LoVo (cell line): Measurements from ENCODE around the gene TFG.
A peak's percentile ranks its signal among the peaks of the same experiment; 100 is the strongest.

Experiments used
- DNase-seq: peaks from one replicate; pipeline ENCODE4 v3.0.0-alpha.2; 2016; ENCODE audit warnings: low spot score

The TFG gene

DNA sequence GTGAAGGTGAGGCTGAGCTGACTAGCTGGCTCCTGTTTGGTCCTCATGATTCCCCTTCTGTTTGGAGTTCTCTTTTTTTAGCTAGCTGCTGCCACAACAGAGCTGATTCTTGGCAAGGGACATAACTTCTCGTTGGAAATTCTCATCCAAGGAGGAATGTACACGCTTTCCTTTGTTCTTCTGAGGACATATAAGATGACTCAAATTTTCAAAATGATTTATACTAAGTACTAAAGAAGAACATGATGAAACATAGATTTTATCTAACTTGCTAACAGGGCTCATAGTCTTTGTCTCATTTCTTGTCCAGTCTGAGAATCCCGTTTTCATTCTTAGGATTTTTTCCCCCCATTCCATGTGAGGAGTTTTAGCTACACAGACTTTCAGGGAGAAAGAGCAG lies 2.9 kb upstream of the TFG start:
- DNase-seq = no peak

DNA sequence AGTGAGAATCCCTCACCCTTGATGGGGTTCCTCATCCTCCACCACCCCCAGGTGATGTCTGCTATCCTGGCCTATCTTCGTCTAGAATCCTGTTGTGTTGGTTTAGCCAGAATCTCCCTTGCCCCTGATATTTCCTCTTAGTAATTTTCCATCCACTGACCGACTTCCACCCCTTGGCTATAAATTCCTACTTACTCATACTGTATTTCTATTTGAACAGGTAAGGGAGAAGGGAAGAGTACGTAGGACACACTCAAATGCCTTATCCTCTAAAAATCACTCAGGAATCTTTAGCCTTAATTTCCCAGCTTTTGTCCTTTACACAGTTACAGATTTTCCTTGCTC lies 678 bp upstream of the TFG start:
- peak; percentile 19 for DNase-seq

DNA sequence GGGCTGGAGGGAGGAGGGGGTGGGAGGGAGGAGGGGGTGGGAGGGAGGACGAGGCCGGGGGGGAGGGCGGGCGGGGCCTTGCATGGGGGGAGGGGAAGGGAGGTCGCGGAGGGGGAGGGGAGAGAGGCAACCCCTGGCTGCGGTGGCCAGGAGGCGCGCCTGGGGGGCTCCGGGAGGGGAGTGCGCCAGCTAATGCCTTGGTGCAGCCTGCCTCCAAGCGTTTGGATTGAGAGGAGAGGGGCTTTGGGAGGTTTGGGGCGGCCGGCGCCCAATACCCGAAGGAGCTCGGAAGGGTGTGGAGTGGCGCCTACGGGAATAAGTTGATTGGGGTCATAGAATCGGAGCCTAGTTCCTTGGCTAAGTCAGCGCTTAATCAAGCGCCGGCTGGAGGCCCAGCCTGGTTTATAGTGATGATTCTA lies 557 bp downstream of the TFG start:
- peak; percentile 20 for DNase-seq

DNA sequence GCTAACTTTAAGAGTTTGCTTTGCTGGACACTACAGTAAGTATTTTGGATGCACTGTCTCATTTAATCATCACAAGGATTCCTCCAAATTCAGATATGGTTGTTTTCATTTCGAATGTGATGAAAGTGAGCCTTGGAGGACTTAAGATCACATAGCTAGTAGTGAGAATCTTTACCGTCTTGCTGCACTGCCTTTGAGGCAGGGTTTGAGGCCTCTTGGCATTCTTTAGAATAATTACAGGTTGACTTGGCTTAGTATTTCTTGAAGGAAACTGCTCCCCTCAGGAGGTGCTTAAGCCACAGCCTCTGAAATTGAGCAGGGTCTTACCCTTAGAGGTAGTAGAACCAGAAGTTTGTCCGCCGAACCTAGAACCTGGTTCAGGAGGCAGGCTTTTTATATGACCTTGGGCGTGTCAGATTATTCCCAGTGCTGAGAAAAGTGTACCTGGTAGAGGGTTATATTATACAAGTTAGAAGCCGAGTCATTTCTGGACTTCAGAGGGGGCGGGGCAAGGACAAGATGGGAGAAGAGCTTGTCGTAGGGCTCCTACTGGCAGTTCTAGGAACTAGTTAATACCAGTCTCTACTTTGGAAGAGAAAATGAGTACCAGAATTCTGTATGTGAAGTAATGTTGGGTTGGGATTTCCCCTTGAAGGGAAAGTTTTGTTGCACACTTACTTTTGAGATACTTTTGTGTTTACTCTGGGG lies 1.1 kb downstream of the TFG start:
- peak; percentile 63 for DNase-seq

DNA sequence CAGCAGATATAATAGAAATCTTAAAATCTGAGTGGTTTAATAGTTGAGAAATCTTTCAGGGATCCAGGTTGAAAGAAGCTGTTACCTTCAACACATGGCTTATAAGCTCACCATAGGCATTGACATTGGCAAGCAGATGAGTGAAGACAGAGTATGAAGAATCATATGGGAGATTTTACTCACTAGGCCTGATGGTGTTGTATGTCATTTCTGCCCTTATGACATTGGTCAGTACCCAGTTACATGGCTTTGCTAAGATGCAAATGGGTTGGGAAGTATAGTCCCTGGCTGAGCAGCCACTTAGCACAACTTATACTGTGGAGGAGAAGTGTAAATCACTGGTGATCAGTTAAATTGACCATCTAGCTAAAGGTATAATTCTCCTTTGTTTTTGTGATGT lies 5.9 kb downstream of the TFG start:
- DNase-seq = no peak

DNA sequence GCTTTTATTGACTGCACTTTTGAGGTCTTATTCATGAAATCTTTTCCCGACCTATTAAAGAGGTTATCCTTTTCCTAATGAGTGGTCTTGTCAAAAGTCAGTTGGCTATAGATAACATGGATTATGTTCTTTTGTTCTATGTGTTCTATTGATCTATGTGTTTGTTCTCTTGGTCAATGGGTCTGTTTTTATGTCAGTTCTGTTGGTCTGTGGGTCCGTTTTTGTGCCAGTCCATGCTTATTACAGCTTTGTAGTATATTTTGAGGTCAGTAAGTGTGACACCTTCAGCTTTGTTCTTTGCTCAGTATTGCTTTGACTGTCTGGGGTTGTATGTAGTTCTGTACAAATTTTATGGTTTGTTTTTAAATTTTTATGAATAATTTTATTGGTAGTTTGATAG lies 7.8 kb downstream of the TFG start:
- DNase-seq = no peak

DNA sequence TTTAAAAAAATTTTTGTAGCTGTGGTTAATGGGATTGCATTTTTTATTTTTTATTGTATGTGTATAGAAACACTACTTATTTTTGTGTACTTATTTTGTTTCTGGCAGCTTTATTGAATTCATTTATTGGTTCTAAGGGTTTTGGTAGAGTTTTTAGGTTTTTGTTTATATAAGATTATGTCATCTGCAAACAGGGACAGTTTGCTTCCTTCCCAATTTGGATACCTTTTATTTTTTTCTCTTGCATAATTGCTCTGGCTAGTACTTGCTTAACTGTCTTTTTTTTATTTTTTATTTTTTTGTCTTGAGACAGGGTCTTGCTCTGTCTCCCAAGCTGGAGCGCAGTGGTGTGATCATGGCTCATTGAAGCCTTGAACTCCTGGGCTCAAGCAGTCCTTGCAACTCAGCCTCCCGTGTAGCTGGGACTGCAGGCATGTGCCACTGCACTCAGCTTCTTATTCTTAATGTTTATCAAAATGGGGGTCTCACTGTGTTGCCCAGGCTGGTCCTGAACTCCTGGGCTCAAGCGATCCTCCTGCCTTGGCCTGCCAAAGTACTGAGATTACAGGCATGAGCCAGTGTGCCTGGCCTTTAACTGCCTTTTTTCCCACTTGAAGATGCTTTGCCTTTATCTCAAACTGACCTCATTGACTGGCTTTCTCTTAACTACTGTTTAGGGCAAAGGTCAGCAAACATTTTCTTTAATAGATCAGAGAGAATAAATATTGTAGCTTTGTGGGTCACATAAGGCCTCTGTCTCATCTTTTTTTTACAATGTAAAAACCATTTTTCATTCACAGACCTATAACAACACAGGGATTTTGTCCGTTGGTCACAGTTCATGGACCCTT lies 8.6 kb downstream of the TFG start:
- DNase-seq = no peak

DNA sequence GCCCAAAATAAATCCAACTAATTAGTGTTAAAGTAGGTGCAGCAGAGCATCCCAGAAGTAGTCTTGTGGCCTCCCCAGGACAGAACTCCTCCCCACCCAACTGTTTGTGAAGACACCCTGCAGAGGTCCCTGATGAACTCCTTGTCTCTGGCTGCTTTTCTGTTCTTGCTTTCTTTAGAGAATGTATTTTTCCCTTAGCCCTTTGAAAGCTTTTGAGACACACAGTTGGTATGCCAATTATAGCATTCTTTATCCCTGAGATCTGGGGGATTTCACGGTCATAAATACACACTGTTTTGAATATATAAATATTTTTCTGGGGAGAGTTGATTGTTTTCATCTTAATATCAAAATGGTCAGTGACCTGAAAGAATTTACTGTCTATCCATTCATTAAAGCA lies 9.8 kb downstream of the TFG start:
- no peak for DNase-seq

DNA sequence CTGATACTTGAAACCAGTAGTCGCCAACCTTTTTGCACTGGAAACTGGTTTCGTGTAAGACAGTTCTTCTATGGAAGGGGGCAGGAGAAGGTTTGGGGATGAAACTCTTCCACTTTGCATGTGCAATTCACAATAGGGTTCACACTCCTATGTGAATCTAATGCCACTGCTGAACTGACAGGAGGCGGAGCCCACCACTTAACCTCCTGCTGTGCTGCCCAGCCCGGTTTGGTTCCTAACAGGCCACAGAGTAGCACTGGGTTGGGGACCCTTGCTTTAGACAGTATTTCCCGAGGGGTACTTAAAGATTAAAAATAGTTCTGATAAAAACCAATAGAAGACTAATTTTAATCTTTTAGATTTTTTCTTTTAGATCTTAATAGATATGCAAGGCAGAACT lies 11.1 kb downstream of the TFG start:
- no peak for DNase-seq

DNA sequence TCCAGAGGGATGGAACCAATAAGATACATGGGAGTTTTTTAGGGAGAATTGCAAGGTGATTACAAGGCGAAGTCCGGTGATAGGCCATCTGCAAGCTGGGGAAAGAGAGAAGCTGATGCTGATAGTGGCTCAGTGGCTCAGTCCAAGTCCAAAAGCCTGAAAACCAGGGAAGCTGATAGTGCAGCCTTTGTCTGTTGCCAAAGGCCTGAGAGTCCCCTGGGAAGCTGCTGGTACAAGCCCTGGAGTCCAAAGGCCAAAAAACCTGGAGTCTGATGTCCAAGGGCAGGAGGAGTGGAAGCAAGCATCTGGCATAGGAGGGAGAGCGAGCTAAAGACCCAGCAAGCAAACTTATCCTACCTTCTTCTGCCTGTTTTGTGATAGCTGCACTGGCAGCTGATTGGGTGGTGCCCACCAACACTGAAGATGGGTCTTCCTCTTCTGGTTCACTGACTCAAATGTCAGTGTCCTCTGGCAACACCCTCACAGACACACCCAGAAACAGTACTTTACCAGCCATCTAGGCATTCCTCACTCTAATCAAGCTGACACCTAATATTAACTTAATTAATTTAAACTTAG lies 16.7 kb downstream of the TFG start:
- DNase-seq = no peak

DNA sequence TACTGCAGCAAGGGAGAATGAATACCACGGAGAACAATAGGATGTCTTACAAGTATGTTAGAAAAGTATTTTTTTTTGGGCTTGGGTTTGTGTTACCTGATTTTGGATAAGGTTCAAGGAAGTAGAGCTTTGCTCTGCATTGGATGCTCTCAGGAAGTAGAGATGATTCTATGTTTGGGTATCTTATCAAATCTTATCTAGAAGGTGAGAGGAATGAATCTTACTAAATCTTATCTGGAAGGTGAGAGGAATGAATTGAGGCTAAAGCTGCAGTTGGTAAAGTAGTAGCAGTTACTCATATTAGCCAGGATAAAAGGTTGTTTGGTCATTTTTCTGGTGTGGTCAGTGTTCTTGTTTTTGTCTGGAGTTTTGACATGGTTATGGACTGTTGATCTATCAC lies 17.4 kb downstream of the TFG start:
- no peak for DNase-seq

DNA sequence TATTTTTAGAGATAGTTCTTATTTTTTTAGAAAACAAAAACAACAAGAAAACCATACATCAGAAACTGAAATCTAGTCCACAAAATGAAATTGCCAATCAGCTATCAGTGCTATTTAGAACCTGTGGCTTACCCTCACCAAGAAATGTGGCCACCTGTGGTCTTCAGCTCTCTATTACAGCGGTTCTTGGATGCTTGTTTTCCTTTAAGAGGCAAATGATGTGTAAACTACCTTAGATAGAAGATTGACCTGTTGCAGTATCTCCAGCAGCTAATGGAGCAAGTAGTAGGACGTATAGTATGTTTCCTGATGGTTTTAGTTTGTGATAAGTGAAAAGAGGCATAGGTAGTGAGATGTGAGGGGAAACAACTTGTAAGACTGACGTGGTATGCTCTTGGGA lies 21.2 kb downstream of the TFG start:
- no peak for DNase-seq

DNA sequence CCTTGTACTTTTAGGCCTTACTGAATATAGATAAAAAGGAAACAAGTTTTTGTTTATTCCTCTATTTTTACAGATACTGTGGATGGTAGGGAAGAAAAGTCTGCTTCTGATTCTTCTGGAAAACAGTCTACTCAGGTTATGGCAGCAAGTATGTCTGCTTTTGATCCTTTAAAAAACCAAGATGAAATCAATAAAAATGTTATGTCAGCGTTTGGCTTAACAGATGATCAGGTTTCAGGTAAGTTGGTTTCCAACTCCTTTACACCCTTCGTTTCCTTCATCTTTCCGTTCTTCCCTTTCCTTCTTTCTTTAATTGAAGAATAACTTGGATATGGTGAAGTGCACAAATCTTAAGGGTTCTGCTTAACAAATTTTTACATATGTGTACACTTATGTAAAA lies 23.1 kb downstream of the TFG start:
- no peak for DNase-seq

DNA sequence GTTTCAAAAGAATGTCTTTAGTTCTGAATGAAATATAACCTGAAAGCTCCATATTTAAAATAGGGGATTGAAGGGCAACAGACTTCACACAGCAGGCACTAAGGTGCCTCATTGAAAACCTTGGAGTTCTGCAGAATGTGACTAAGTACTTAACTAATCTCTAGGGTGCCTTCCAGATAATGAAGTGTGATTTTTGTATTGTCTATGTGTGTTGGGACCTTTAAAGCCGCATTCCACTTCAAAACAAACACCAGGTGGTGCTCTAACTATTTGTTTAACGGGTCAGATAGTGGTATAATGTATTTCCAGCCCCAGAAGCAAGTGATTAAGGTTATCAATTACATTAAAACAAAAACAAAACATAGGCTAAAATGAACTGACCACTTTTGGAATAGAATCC lies 28.0 kb downstream of the TFG start:
- DNase-seq = no peak

DNA sequence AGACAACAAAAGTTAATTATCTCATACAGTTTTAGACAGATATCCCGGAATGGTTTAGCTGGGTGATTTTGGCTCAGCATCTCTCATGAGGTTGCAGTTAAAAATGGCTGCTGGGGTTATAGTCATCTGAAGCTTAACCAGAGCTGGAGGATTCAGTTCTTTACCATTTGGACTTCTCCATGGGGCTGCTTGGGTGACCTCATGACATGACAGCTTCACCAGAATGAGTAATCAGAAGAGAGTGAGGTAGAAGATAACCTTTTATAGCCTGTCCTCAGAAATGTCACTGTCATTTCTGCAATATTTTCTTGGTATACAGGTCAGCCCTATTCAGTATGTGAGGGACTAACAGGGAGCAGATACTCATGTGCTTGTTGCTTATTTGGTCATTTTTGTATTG lies 30.9 kb downstream of the TFG start:
- DNase-seq = no peak

DNA sequence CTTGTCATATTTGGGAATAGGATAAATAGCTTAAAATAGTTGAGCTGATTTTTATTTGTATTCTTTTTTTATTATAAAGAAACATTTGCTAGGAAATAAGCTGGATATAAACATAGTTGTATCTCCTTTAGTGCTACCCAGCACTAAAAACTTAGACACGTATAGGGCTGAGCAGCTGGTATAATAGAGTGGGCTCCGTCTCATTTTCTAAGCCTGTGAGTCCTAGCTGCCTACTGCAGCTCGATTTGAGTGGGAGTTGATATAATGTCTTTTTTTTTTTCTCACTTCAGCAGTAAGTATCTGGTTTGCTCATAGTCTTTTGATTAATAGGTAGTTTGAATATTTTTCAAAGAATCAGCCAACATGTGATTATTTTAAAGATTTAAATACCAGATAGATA lies 34.2 kb downstream of the TFG start:
- no peak for DNase-seq

DNA sequence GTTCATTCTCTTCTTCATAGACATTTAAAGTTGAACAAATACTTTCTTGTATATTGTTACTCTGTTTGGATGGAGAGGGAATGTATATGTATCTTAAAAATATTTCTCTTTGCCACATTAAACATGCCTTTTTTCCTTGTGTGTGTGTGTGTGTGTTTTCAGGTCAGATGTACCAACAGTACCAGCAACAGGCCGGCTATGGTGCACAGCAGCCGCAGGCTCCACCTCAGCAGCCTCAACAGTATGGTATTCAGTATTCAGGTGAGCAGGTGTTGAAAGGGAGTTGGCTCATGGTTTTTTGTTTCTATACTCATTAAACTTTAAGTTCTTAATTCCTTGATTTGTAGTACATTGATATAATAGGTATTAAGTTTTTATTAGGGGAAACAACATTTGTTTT lies 35.4 kb downstream of the TFG start:
- DNase-seq = no peak

DNA sequence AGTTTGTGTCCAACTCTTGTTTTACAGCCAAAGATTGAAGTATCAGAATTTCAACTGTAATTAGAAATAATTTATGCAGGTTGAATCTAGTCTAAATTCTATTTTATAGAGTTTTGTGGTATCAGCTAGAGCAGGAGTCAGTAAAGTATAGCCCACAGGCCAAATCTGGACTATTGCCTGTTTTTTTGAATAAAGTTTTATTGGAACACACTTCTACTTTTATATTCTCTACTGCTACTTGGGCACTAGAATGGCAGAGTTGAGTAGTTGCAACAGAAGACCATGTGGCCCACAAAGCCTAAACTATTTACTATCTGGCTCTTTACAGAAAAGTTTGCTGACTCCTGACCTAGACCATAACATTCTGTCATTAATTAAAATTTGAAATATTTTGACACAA lies 36.3 kb downstream of the TFG start:
- no peak for DNase-seq

DNA sequence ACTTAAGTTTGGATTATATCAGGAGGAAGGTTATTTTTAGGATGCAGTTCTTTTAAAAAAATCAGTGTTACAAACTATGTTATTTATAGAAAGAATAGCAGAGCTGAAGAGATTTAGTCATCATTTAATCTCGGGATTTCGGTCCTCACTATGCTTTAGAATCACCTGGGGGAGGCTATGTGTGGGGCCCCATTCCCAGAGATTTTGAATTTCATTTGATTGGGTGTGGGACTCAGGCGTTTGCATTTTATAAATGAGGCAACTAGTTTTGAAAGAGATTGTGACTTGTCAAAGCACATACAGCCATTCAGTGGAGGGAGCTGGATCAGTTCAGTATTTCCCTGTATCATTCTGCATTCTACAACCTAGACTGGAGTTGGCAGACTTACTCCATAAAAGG lies 36.8 kb downstream of the TFG start:
- no peak for DNase-seq

DNA sequence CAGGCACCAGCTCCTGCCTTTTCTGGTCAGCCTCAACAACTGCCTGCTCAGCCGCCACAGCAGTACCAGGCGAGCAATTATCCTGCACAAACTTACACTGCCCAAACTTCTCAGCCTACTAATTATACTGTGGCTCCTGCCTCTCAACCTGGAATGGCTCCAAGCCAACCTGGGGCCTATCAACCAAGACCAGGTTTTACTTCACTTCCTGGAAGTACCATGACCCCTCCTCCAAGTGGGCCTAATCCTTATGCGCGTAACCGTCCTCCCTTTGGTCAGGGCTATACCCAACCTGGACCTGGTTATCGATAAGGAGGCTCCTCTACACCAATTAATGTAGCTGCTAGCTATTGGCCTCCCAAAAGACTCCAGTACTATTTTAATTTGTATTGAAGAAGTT lies 38.9 kb downstream of the TFG start:
- no peak for DNase-seq

DNA sequence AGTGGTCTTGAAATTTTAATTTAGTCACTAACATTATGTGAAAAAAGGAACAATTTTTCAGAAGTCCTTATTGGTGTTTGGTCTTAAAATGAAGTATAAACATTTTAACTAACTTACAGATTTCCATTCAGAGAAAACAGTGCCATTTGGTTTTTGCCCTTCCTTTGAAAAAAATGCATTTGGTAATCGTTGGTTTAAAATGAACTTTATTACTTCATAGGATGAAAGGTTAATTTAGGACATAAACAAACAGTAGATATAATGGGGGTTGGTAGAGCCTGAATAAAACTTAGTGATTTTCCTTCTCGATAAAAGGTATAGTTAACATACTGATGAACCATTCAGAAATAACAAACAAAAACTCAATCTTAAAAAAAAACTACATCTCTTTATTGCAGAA lies 39.7 kb downstream of the TFG start:
- DNase-seq = no peak

DNA sequence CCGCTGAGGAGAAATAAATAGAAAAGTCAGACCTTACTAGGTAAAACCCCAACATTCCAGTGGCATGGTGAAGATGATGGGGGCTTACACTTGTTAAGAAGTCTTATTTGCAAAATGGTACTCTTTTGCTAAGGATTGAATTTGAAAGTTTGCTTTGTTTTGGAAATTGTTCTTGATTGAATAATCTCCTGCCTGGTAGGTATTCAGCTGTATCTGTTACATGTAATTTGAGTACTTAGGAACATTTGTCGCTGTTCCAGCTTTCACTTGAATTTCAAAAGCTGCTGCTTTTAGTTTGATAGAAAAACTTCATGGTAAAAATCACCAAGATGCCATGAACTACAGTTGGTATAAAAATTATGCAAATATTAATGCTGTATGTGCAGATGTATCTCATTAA lies 44.6 kb downstream of the TFG start:
- no peak for DNase-seq

DNA sequence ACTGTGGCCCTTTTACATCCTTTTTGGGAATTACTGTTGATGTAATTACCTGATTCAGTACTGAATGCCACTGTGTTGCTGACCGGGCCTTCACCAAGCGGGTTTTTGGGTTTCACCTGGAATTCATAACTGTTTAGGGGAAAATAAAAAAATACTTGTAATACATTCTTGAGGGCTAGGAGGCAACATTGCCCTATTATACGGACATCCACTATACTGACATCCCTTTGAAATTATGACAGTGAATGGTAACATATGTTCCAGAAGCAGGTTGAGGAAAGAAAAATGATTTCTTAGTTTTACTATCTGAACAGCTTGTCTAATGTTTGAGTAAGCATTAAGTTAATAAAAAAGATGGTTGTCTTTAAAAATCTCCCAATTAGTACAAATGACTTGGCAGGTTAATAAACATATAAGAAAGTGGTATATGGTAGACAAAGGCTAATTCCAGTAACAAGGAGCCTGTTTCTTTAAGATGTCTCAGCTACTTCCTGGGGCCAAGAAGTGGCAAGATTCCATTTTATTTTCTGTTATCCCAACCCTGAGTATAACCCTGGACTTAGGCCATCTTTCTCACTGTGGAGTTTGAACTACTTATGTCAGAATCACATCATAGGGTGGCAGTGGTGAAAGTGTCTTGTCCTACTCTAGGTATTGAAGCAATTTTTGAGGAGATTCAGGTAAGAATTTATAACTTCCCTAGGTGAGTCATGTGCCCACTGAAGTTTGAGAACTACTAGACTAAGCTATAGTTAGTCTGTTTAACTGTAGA lies 45.5 kb downstream of the TFG start:
- no peak for DNase-seq
